DMS53 treated with DMSO at 0.1 percent for 48 hours (cell line): Measurements from ENCODE around the gene MACIR.

Source experiments
- DNase-seq: peaks from one replicate; lab custom pipeline; 2025; ENCODE audit not compliant: unreplicated experiment; lab: John Stamatoyannopoulos, UW

MACIR gene

DNA sequence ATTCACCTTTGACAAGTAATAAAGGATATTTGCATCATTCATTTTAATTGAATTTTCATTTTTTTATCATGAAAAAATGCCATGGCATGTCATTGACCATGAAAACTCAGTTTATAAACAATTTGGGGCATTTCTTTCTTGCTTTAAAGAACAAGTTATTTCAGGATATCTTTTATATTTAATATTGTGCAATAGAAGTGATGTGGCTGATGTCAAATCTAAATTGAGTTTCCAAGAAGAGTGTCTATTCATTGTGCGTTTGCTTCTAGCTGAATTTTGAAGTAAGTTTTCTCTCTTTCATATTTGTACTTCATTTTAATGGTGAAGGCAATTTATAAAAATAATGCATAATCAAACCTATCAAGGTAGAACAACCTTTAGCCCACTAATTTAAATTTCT, 30.5 kb downstream of the MACIR start:
- DNase-seq = no peak

DNA sequence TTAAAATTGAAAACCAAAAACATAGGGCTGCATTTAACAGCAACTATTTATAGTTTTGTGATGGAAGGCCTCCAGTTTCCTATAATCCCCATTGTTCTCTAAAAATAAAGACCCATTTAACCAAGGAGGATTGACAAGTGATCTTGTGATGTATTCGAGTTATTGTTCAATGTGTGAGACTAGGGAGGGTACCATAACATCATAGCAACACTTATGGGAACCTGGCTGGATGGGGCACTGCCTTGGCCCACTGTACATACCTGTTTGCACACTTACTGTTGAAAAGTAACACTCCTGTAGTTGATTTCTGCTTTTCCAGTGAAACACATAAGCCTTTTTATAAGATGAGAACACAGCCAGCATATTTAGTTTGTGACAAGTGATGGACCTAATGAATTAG, 32.3 kb downstream of the MACIR start:
- DNase-seq = no peak

GRCh38 chr5:103291606-103292005, 33.0 kb downstream of the MACIR start:
- no peak for DNase-seq

DNA sequence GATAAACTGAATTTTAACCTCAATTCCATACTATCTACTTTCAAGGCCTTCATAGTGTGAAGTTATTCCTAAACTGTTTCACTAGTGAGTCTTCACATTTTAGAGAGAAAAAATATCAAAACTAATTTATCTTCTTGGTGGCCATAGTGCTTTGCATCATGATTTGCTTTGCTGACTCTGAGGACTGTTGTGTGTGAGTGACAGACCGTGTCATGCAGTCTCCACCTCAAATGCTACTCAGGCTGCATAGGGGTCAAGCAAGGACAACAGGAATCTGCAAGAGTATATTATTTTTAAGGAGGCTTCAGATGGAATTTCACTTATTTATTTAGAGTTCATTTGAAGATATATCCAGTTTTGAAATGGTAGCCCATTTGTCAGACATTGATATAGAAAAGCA, 34.5 kb downstream of the MACIR start:
- DNase-seq = no peak

GRCh38 chr5:103293719-103294118, 35.2 kb downstream of the MACIR start:
- no peak for DNase-seq

DNA sequence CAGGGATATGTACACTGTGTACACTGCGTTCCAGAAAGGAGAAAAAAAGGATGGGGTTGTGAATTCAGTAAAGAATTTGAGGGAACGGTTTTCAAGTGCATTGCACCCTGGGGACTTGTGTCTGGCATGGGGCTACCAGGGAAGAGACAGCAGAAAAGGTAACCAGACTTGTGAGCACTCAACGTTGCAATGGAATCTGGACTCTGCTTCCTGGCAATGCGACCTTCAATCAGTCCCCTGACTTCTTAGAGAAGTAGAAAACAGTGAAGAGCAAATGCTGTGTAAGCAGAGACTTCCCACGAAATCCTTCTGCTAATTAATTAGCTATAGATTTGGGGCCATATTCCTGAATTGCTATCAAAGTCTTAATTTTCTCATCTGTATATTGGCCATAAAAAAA, 36.3 kb downstream of the MACIR start:
- DNase-seq = no peak

GRCh38 chr5:103295424-103295823, 36.9 kb downstream of the MACIR start:
- DNase-seq = no peak

GRCh38 chr5:103295871-103296270, 37.3 kb downstream of the MACIR start:
- DNase-seq = no peak

- DNase-seq = no peak
These were observed 39.6 kb downstream of the MACIR start for GRCh38 chr5:103298117-103298516.

GRCh38 chr5:103298607-103299188, 40.1 kb downstream of the MACIR start:
- no peak for DNase-seq

GRCh38 chr5:103305809-103306208, 47.2 kb downstream of the MACIR start:
- no peak for DNase-seq

DNA sequence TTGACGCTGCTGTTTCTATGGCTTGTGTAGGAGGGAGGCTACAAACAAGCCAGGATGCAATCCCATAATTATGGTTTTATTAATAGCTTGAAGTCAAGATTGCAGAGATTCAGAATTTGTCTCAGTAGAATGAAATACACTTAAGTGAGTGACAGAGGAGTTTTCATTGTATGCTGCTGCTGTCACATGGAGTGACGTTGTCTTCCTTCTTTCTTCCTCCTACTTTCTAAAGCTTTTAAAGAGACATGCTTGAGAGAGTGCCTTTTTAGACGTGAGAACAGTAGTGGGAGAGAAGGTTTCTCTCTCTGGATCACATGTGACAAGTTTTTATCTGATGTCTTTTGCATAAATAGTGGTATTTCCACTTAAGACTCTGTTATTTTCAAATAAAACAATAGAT, 48.9 kb downstream of the MACIR start:
- DNase-seq = no peak

GRCh38 chr5:103308774-103309173, 50.2 kb downstream of the MACIR start:
- no peak for DNase-seq

- no peak for DNase-seq
These were observed 54.5 kb downstream of the MACIR start for GRCh38 chr5:103313056-103313455.

DNA sequence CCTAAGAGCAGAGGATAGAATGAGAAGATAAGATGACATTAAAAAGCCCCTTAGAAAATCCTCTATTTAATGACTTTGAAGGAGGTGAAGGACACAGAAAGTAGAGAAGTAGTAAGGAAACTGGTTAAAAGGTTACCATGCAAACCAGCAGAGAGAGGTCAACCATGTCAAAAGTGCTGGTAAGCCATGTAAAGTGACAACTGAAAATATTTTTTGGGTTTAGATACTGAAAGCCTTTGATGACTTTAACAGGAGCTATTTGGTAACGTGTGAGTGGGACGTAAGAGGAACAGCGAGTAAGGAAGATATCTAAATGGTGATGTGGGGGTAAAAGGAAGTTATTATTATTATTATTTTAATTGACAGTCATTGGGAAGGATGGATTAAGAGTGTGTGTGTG, 56.9 kb downstream of the MACIR start:
- DNase-seq = no peak

GRCh38 chr5:103327451-103327850, 68.9 kb downstream of the MACIR start:
- DNase-seq = no peak

GRCh38 chr5:103327893-103328292, 69.3 kb downstream of the MACIR start:
- DNase-seq = no peak
